Spleen (tissue), 13 donors: ENCODE measurements around the gene COL19A1. TPM values are rescaled to one million over a fixed set of nuclear protein-coding genes. Genes with fewer than 3 reads are reported as not detected.

Experiments
- DNase-seq: peaks from one replicate; pipeline ENCODE4 v3.0.0-alpha.2; 2020
- H3K27ac ChIP-seq, 8 donors: fragments of 200-600 bp; sonication (generic) in 7 of 8; 1 replicate in 4 of 8; 2 replicates in 4 of 8; pipeline versions ENCODE4 v1.5.0 to v1.8.0; 2016 to 2021; ENCODE audit warnings: inconsistent platforms in 4 of 8, mild to moderate bottlenecking in 4 of 8, moderate library complexity in 1 of 8
- H3K27me3 ChIP-seq, 7 donors: fragments of 200-600 bp; sonication (generic) in 6 of 7; replicated peaks in 1 of 7; 1 replicate in 4 of 7; 2 replicates in 3 of 7; pipeline versions ENCODE4 v1.5.0 to v1.8.0; 2016 to 2021; ENCODE audit warnings: inconsistent platforms in 3 of 7, mild to moderate bottlenecking in 1 of 7
- H3K36me3 ChIP-seq, 6 donors: fragments of 200-600 bp; sonication (generic) in 5 of 6; 1 replicate in 4 of 6; 2 replicates in 2 of 6; pipeline versions ENCODE4 v1.5.0 to v1.8.0; 2016 to 2021; ENCODE audit warnings: inconsistent platforms in 2 of 6
- H3K4me1 ChIP-seq, 6 donors: fragments of 200-600 bp; sonication (generic) in 5 of 6; 1 replicate in 3 of 6; 2 replicates in 3 of 6; pipeline versions ENCODE4 v1.5.0 to v1.8.0; 2016 to 2021; ENCODE audit warnings: inconsistent platforms in 3 of 6
- H3K4me3 ChIP-seq, 8 donors: fragments of 200-600 bp; sonication (generic) in 7 of 8; 1 replicate in 4 of 8; 2 replicates in 4 of 8; pipeline versions ENCODE4 v1.5.0 to v1.8.0; 2016 to 2021; ENCODE audit warnings: inconsistent platforms in 4 of 8, mild to moderate bottlenecking in 4 of 8, moderate library complexity in 2 of 8
- H3K9me3 ChIP-seq, 8 donors: fragments of 200-600 bp; sonication (generic) in 7 of 8; 1 replicate in 4 of 8; 2 replicates in 4 of 8; pipeline versions ENCODE4 v1.5.0 to v1.8.0; 2016 to 2021; ENCODE audit warnings: inconsistent platforms in 4 of 8
- POLR2A ChIP-seq, 3 donors: fragments of 450-650 bp; IDR thresholded peaks; one replicate each; pipeline ENCODE4 v1.5.1; 2017; ENCODE audit warnings: antibody characterized with exemption in 3 of 3, mild to moderate bottlenecking in 1 of 3
- POLR2AphosphoS5 ChIP-seq, 3 donors: sonication (generic); formaldehyde crosslinking; IDR thresholded peaks; one replicate each; pipeline ENCODE4 v1.5.1; 2017; ENCODE audit warnings: antibody characterized with exemption in 3 of 3
- WGBS, 5 donors: extraction: QIAGEN DNeasy Blood & Tissue Kit in 3 of 5; methylation state at CpG; one replicate each; pipeline versions ENCODE4 v1.1.5 to v1.1.7; 2013 to 2018; 5-methylcytosine and 5-hydroxymethylcytosine counted together
- intact Hi-C: fragments of 100-400 bp; cut with DNase I; formaldehyde crosslinking; loops from one replicate; pipeline ENCODE4 v1.15.0; 2023; ENCODE audit warnings: low total_unique reads
- long read RNA-seq, 2 donors: transcript quantifications; one replicate each; lab custom pipeline, GENCODE V29; 2026
- polyA plus RNA-seq, 3 donors: library from polyadenylated mRNA; stranded (reverse); fragments of 200-250 nt; gene quantifications; one replicate each; pipeline ENCODE4 v1.2.1, GENCODE V29; 2013
- total RNA-seq, 7 donors: library from RNA; depleted of rRNA in 3 of 7; stranded (reverse); fragments of >200 nt in 3 of 7; fragmentation: NEBNext Ultra II Directional in 4 of 7; extraction: Animal tissue kit (Norgen Biotek cat#: 25700) in 4 of 7; gene quantifications; one replicate each; pipeline versions ENCODE4 v1.1.0 to v1.2.1, GENCODE V29; 2016 to 2021
- TF ChIP-seq, protein P1 (sequence below), 11 experiments: fragments of 200-600 bp in 7 of 11; fragments of 450-650 bp in 4 of 11; sonication (generic) in 4 of 11; IDR thresholded peaks in 8 of 11; conservative IDR thresholded peaks in 3 of 11; 1 replicate in 7 of 11; 2 replicates in 4 of 11; pipeline versions ENCODE4 v1.4.0 to v1.8.0; 2016 to 2021; ENCODE audit warnings: antibody characterized with exemption in 11 of 11, inconsistent platforms in 4 of 11, mild to moderate bottlenecking in 1 of 11
- donor health status: healthy with polysubstance abuse.
- donor health status: DM: no; HTN: no; CAD: no; lungs with moderate emphysema.
- donor health status: DM: no; HTN: no; CAD: no.
- donor health status: Bipolar disorder and iron deficiency.
- donor health status: healthy.
- donor health status: DM: no; HTN: no; CAD: no.
- donor health status: DM: yes; HTN: yes; CAD: no.

The COL19A1 gene
- total RNA-seq, result 10 to 100 TPM in 5 of 7 donors, 1 to 10 TPM in 2; 7.9 to 14.5 (median 11.7) TPM
- 1 to 10 TPM in 1 of 3 donors, under 1 TPM in 2; 0.48 to 1.2 (median 0.64) TPM for polyA plus RNA-seq
- long read RNA-seq, donor 1, result 0 reads
- long read RNA-seq, donor 2, result 0 reads

DNA sequence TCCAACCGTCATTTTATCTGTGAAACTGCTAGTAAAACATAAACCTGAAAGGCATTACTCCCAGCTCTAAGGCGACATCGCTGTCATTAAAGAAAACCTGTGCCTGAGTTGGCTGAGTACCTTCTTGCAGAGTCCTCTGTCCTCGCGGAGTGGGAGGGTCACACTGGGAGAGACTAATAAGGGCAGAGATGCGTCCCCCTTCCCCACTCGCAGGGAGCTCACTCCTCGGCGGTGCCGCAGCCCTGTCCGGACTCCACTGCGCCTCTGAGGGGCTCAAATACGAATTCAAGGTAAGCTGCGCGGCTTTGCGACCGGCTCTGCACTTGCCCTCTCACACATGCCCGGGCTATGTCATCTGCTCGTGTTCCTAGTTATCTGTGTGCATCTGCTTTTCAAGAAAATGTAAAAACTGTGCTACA is at the start of gene COL19A1:
TSS of gene COL19A1 (plus strand) at position 206 of the 419 bp plus-strand sequence. CDS start 13,012 bp downstream, outside the sequence.
- Histone ChIP-seq H3K27ac (peak within 1 kb of the TSS; percentile 54 to 88 (median 84)), H3K36me3 (no peaks in the 10 kb centered on the region), H3K4me1 (peaks cover 0 to 69% (median 20%) of the 10 kb centered on the region in 6 donors), H3K9me3 (no peaks in the 10 kb centered on the region), H3K27me3 (peaks cover 0 to 52% (median 19%) of the 10 kb centered on the region in 7 donors), H3K4me3 (peak within 1 kb of the TSS; percentile 51 to 78 (median 56))
- DNase-seq, result peak; percentile 90
- TF ChIP-seq, protein P1, sequence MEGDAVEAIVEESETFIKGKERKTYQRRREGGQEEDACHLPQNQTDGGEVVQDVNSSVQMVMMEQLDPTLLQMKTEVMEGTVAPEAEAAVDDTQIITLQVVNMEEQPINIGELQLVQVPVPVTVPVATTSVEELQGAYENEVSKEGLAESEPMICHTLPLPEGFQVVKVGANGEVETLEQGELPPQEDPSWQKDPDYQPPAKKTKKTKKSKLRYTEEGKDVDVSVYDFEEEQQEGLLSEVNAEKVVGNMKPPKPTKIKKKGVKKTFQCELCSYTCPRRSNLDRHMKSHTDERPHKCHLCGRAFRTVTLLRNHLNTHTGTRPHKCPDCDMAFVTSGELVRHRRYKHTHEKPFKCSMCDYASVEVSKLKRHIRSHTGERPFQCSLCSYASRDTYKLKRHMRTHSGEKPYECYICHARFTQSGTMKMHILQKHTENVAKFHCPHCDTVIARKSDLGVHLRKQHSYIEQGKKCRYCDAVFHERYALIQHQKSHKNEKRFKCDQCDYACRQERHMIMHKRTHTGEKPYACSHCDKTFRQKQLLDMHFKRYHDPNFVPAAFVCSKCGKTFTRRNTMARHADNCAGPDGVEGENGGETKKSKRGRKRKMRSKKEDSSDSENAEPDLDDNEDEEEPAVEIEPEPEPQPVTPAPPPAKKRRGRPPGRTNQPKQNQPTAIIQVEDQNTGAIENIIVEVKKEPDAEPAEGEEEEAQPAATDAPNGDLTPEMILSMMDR (IDR thresholded peaks at IDR 0.05 in 8 of 11, conservative IDR thresholded peaks at IDR 0.05 in 3 of 11), result no peak
- TF ChIP-seq POLR2AphosphoS5 (IDR thresholded peaks at IDR 0.05), result peak; percentile 76 to 87 (median 80)
- TF ChIP-seq POLR2A (IDR thresholded peaks at IDR 0.05), result peak in 1 of 3 donors; percentile 17
- intact Hi-C loops, result no loop called here
- WGBS, 5 donors, result 3 to 9% (median 7%) methylated on average over 11 to 19 of the region's 19 CpGs

DNA sequence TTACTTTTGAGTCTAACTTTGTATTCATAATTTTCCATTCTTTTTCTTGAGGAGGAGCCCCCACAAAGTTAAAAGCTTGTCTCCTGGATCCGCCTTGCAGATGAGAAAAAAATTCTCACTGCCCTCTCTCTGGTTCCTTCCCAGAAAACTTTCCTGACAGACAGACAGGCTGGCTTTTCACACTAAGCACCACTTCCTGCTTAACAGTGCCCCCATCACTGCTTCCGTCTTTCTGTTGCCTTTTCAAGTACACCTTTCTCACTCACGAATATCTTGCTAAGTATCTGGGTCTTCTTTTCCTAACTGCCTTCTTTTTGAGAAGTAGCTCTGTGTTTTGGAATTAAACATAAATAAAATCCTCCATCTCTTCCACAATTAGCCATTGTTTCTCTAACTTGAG is 49.8 kb upstream of the COL19A1 start:
- DNase-seq, result no peak
- H3K4me3 ChIP-seq, result peak overlapping the region in 1 of 8 donors; percentile 41
- H3K9me3 ChIP-seq, result no peaks in the 10 kb centered on the region
- H3K4me1 ChIP-seq, result peaks cover 16 to 51% (median 36%) of the 10 kb centered on the region in 6 donors
- H3K36me3 ChIP-seq, result no peaks in the 10 kb centered on the region
- TF ChIP-seq POLR2A (IDR thresholded peaks at IDR 0.05), result no peak
- TF ChIP-seq, protein P1 (IDR thresholded peaks at IDR 0.05 in 8 of 11, conservative IDR thresholded peaks at IDR 0.05 in 3 of 11), result no peak
- WGBS, 5 donors, result 20 to 28% (median 26%) methylated on average over 3 of the region's 3 CpGs
- no peaks in the 10 kb centered on the region for H3K27me3 ChIP-seq
- intact Hi-C loops, result no loop called here
- H3K27ac ChIP-seq, result peak overlapping the region in 6 of 8 donors; percentile 10 to 82 (median 72)

DNA sequence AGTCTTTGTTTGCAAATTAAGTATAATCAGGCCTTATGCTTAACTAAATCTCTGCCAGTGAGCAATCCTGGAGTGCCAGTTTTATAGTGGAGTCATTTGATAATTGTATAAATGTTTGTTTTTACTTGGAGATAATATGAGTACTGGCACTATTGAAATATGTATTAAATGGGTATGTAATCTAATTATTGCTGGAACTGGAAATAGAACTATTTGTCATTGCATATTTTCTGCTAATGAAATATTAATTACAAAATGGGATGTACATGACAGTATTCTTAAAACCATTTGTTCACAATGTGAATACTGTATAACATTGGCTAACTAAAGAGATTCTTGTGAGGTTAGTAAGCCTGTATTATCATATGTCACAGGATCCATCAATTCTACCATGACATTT is 49.0 kb upstream of the COL19A1 start:
- TF ChIP-seq, protein P1 (IDR thresholded peaks at IDR 0.05 in 8 of 11, conservative IDR thresholded peaks at IDR 0.05 in 3 of 11), result no peak
- TF ChIP-seq POLR2A (IDR thresholded peaks at IDR 0.05), result no peak
- no peak for TF ChIP-seq POLR2AphosphoS5 (IDR thresholded peaks at IDR 0.05)
- H3K36me3 ChIP-seq, result no peaks in the 10 kb centered on the region
- DNase-seq, result no peak
- peaks cover 16 to 48% (median 33%) of the 10 kb centered on the region in 6 donors for H3K4me1 ChIP-seq
- no peak overlapping the region for H3K4me3 ChIP-seq
- no peaks in the 10 kb centered on the region for H3K27me3 ChIP-seq
- H3K9me3 ChIP-seq, result no peaks in the 10 kb centered on the region
- no peak overlapping the region for H3K27ac ChIP-seq
- intact Hi-C loops, result no loop called here

DNA sequence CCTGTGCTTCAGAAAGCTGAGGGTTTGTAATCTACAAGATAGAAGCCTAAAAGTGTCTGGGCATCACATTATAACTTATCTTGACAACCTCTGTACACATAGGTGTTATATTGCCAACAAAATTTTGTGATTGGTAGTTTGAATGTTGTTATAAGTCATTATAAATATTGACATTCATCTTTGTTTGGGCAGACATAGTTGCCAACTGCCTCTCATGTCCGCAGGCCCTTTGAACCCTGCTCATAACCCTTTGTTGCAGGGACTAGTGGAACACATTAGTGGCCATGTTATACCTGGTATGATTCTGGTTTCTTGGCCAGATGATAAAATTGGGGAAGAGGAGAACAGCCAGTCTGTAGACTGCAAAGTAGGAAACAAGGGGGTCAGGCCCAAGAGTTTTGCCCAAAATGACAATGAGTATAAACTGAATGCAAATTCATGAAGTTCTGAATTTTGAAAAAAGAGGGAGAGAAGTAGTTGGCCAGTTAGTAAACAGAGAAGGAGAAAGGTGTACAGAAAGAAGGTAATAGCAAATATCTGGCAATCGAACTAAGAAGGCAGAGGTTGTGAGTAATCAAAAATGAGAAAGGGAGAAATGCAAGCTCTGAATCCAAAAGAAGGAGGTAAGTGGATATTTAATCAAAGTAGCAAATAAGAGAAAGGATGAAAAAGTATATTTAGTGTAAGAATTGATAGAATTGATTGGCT is 48.0 kb upstream of the COL19A1 start:
- intact Hi-C loops, result no loop called here
- Histone ChIP-seq H3K4me3 (no peak overlapping the region), H3K9me3 (no peaks in the 10 kb centered on the region), H3K36me3 (no peaks in the 10 kb centered on the region), H3K27ac (no peak overlapping the region), H3K4me1 (peaks cover 14 to 38% (median 25%) of the 10 kb centered on the region in 6 donors), H3K27me3 (no peaks in the 10 kb centered on the region)
- DNase-seq, result no peak
- no peak for TF ChIP-seq POLR2AphosphoS5 (IDR thresholded peaks at IDR 0.05)
- TF ChIP-seq, protein P1 (IDR thresholded peaks at IDR 0.05 in 8 of 11, conservative IDR thresholded peaks at IDR 0.05 in 3 of 11), result no peak
- no peak for TF ChIP-seq POLR2A (IDR thresholded peaks at IDR 0.05)
- 92 to 97% (median 96%) methylated on average over 2 of the region's 2 CpGs for WGBS, 5 donors
